HepG2 (cell line): Measurements from ENCODE around the gene EXOC6B. TPM values are rescaled to one million over a fixed set of nuclear protein-coding genes. Genes with fewer than 3 reads are reported as not detected.

Experiments used
- CCDC6 ChIP-seq: sonication (generic); formaldehyde crosslinking; IDR thresholded peaks from 2 replicates; pipeline ENCODE4 v1.8.1; 2022; ENCODE audit warnings: mild to moderate bottlenecking, missing genetic modification reagents, moderate library complexity
- DNMT3B ChIP-seq: conservative IDR thresholded peaks from 2 replicates; pipeline ENCODE4 v1.6.1; 2016; ENCODE audit warnings: missing biosample characterization, control low read depth
- ELK4 ChIP-seq: sonication (generic); formaldehyde crosslinking; IDR thresholded peaks from 2 replicates; pipeline ENCODE4 v1.9.0; 2021; ENCODE audit warnings: missing genetic modification reagents, borderline replicate concordance
- GTF3A ChIP-seq: sonication (generic); formaldehyde crosslinking; conservative IDR thresholded peaks from 2 replicates; pipeline ENCODE4 v1.4.0; 2020; ENCODE audit warnings: mild to moderate bottlenecking, missing genetic modification reagents
- HOXA3 ChIP-seq: sonication (generic); formaldehyde crosslinking; IDR thresholded peaks from 2 replicates; pipeline ENCODE4 v1.5.0; 2020; ENCODE audit warnings: missing genetic modification reagents
- KAT2B ChIP-seq: fragments of 150-350 bp; IDR thresholded peaks from 2 replicates; pipeline ENCODE4 v1.6.1; 2014; ENCODE audit warnings: low read depth, low read length, borderline replicate concordance
- KDM5A ChIP-seq: fragments of 200-600 bp; sonication (generic); IDR thresholded peaks from 2 replicates; pipeline ENCODE4 v1.7.0; 2018; ENCODE audit warnings: antibody characterized with exemption, mild to moderate bottlenecking, low read length, borderline replicate concordance
- KMT2B ChIP-seq: IDR thresholded peaks from 2 replicates; pipeline ENCODE4 v1.6.1; 2016; ENCODE audit warnings: missing genetic modification reagents, missing compliant biosample characterization
- MEF2D ChIP-seq: sonication (generic); formaldehyde crosslinking; IDR thresholded peaks from 2 replicates; pipeline ENCODE4 v1.5.1; 2020; ENCODE audit warnings: mild to moderate bottlenecking, missing genetic modification reagents
- POLR2AphosphoS2 ChIP-seq: IDR thresholded peaks from 2 replicates; pipeline ENCODE4 v1.6.1; 2011; ENCODE audit warnings: low read depth, low read length, improper control_type of control experiment
- RARG ChIP-seq: sonication (generic); formaldehyde crosslinking; IDR thresholded peaks from 2 replicates; pipeline ENCODE4 v1.4.0; 2020; ENCODE audit warnings: low read depth, mild to moderate bottlenecking, missing genetic modification reagents
- RNF2 ChIP-seq: fragments of 450-650 bp; conservative IDR thresholded peaks from 2 replicates; pipeline ENCODE4 v1.6.1; 2016; ENCODE audit warnings: low read depth
- SRSF4 ChIP-seq: fragments of 200-400 bp; formaldehyde crosslinking; IDR thresholded peaks from one replicate; pipeline ENCODE4 v1.6.1; 2018; ENCODE audit warnings: mild to moderate bottlenecking, low read depth, low read length, moderate library complexity; ENCODE audit not compliant: poor library complexity, severe bottlenecking
- TARDBP ChIP-seq: sonication (generic); formaldehyde crosslinking; IDR thresholded peaks from 2 replicates; pipeline ENCODE4 v1.8.0; 2022; ENCODE audit warnings: mild to moderate bottlenecking, missing genetic modification reagents
- THAP8 ChIP-seq: sonication (generic); formaldehyde crosslinking; IDR thresholded peaks from 2 replicates; pipeline ENCODE4 v1.5.1; 2020; ENCODE audit warnings: missing genetic modification reagents, mild to moderate bottlenecking, borderline replicate concordance
- THAP9 ChIP-seq: sonication (generic); formaldehyde crosslinking; IDR thresholded peaks from 2 replicates; pipeline ENCODE4; 2020; ENCODE audit warnings: missing genetic modification reagents, mild to moderate bottlenecking, borderline replicate concordance
- ZFP41 ChIP-seq: sonication (generic); formaldehyde crosslinking; IDR thresholded peaks from 2 replicates; pipeline ENCODE4 v1.4.0; 2020; ENCODE audit warnings: mild to moderate bottlenecking, missing genetic modification reagents, borderline replicate concordance
- ZHX1 ChIP-seq: sonication (generic); formaldehyde crosslinking; IDR thresholded peaks from 2 replicates; pipeline ENCODE4 v1.8.1; 2022; ENCODE audit warnings: low read depth, mild to moderate bottlenecking, missing genetic modification reagents
- ZNF451 ChIP-seq: sonication (generic); formaldehyde crosslinking; IDR thresholded peaks from 2 replicates; pipeline ENCODE4 v1.5.0; 2020; ENCODE audit warnings: mild to moderate bottlenecking, missing genetic modification reagents
- ZNF562 ChIP-seq: sonication (generic); formaldehyde crosslinking; IDR thresholded peaks from 2 replicates; pipeline ENCODE4 v1.8.0; 2022; ENCODE audit warnings: missing genetic modification reagents, borderline replicate concordance
- ZNF577 ChIP-seq: sonication (generic); formaldehyde crosslinking; IDR thresholded peaks from 2 replicates; pipeline ENCODE4 v1.4.0; 2020; ENCODE audit warnings: mild to moderate bottlenecking, low read depth, missing genetic modification reagents, borderline replicate concordance
- ZNF773 ChIP-seq: sonication (generic); formaldehyde crosslinking; IDR thresholded peaks from 2 replicates; pipeline ENCODE4 v1.4.0; 2020; ENCODE audit warnings: missing genetic modification reagents, borderline replicate concordance
- ZNF780A ChIP-seq: sonication (generic); formaldehyde crosslinking; IDR thresholded peaks from 2 replicates; pipeline ENCODE4 v1.8.0; 2022; ENCODE audit warnings: mild to moderate bottlenecking, missing genetic modification reagents, moderate library complexity
- polyA plus RNA-seq, 8 experiments: library from polyadenylated mRNA; depleted of rRNA in 3 of 8; stranded (reverse) in 7 of 8; unstranded in 1 of 8; fragments of >200 nt; fragmentation: Illumina TruSeq in 4 of 8; extraction: Trizol in 4 of 8; gene quantifications; 2 replicates each; pipeline versions ENCODE4 v1.2.1 to v1.2.3, GENCODE V29; 2011 to 2016; ENCODE audit warnings: low read depth in 4 of 8, missing spikeins in 1 of 8, mixed read lengths in 1 of 8; ENCODE audit not compliant: insufficient read depth in 1 of 8
- total RNA-seq, 5 experiments: library from RNA; depleted of rRNA; stranded (reverse); fragments of >200 nt; fragmentation: Illumina TruSeq; extraction: Trizol; gene quantifications; 2 replicates each; pipeline ENCODE4 v1.2.3, GENCODE V29; 2016; ENCODE audit warnings: low read depth in 1 of 5

Gene EXOC6B
- total and polyA plus RNA-seq, 2 of the 13 experiments (the other 11 are each of a cell fraction or from before 2014, with no cell fraction given) = 9.1 to 15.9 TPM

DNA sequence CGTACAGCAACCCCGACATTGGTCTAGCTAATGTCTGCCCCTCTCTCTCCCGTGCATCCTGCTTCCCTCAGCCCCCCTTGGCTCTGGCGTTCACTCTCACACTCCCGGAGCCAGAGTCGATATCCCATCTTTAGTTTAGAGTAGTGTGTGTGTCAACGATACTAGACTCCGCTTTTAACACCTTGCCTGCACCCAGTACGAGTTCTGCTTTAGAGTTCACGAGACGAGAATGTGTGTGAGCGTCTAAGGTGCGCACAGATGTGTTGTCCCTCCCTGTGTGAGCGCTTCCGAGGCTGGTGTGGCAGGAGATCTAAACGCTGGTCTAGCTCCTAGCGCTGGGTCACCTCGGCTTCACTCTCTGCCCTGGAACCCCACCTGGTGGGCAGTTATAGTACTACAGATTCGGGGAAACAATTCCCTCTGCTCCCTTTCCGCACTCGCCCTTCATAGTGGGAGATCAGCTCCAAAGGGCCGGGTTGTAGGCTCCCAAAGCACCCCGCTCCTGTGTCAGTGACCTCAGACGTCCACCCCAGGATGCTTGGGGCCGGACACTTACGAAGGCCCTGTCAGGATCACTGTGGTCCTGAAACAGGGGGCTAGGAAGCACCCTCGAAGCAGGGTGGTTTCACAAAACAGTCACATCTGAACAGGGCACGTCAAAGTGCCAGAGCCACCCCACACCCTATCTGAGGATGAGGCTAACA, 675.5 kb downstream of the EXOC6B start (continued):
- TF ChIP-seq ZNF773 (CRISPR knock-in tag) = no peak
- TF ChIP-seq ZNF780A (CRISPR knock-in tag) = 0 out of 2 replicates have a peak, but pooled peaks have one; percentile 69
- TF ChIP-seq ELK4 (CRISPR knock-in tag) = no peak
- no peak for TF ChIP-seq ZFP41 (CRISPR knock-in tag)
- no peak for TF ChIP-seq DNMT3B (CRISPR knock-in tag)
- no peak for TF ChIP-seq ZNF451 (CRISPR knock-in tag)
- no peak; the same call in 1 of the 2 replicates for TF ChIP-seq KAT2B
- TF ChIP-seq CCDC6 (CRISPR knock-in tag) = 0 out of 2 replicates have a peak, but pooled peaks have one; percentile 53
- no peak for TF ChIP-seq THAP8 (CRISPR knock-in tag)
- TF ChIP-seq HOXA3 (CRISPR knock-in tag) = 0 out of 2 replicates have a peak, but pooled peaks have one; percentile 1
- no peak for TF ChIP-seq KDM5A
- no peak for TF ChIP-seq GTF3A (CRISPR knock-in tag)
- TF ChIP-seq ZNF577 = no peak
- TF ChIP-seq POLR2AphosphoS2 = no peak
- TF ChIP-seq THAP9 = peak; percentile 17
- peak; percentile 49; the same call in 1 of the 2 replicates for TF ChIP-seq RNF2
- TF ChIP-seq RARG = no peak
- TF ChIP-seq SRSF4 = no peak
- TF ChIP-seq TARDBP (CRISPR knock-in tag) = no peak
- TF ChIP-seq ZHX1 (CRISPR knock-in tag) = no peak
- TF ChIP-seq ZNF562 (CRISPR knock-in tag) = no peak
- TF ChIP-seq MEF2D (CRISPR knock-in tag) = no peak
- TF ChIP-seq KMT2B (CRISPR knock-in tag) = 0 out of 2 replicates have a peak, but pooled peaks have one; percentile 21
